Activated CD4-positive, alpha-beta memory T cell treated with anti-CD3 and anti-CD28 coated beads, Interleukin-2, amount 10 ng/mL, durations not matched to agents 7 days and 5 days (primary cell): ENCODE data around the gene TP53I3. TPM values are rescaled to one million over a fixed set of nuclear protein-coding genes. Genes with fewer than 3 reads are reported as not detected.
"Not testable (repeated sequence)": the region's sequence is repeated elsewhere in the genome, so short reads cannot be mapped to it uniquely, and the experiment has no call there.

ENCODE experiments used
- CTCF ChIA-PET: fragments of 350-600 bp; sonication (Branson Sonifier 250); formaldehyde crosslinking; loops from one replicate; lab custom pipeline; 2021; ENCODE audit warnings: antibody characterized with exemption, inconsistent platforms; lab: Charles Lee
- POLR2A ChIA-PET: fragments of 350-600 bp; sonication (Branson Sonifier 250); formaldehyde crosslinking; loops from one replicate; lab custom pipeline; 2021; ENCODE audit warnings: antibody characterized with exemption; lab: Charles Lee
- DNase-seq: peaks from one replicate; pipeline ENCODE4 v3.0.0-alpha.2; 2020
- H3K27ac Mint-ChIP-seq: one replicate; pipeline ENCODE4 v1.8.0; 2021; ENCODE audit warnings: mild to moderate bottlenecking, mixed read lengths
- H3K27me3 Mint-ChIP-seq: one replicate; pipeline ENCODE4 v1.8.0; 2021; ENCODE audit warnings: mixed read lengths
- H3K36me3 Mint-ChIP-seq: one replicate; pipeline ENCODE4 v1.8.0; 2021; ENCODE audit warnings: low read depth, mixed read lengths
- H3K4me1 Mint-ChIP-seq: one replicate; pipeline ENCODE4 v1.8.0; 2021; ENCODE audit warnings: mixed read lengths
- H3K4me3 Mint-ChIP-seq: one replicate; pipeline ENCODE4 v1.8.0; 2021; ENCODE audit warnings: mild to moderate bottlenecking, mixed read lengths
- H3K9me3 Mint-ChIP-seq: one replicate; pipeline ENCODE4 v1.8.0; 2021; ENCODE audit warnings: mixed read lengths
- total RNA-seq, 2 experiments: library from RNA; stranded (reverse); gene quantifications; one replicate each; pipeline ENCODE4 v1.2.3, GENCODE V29; 2021

The TP53I3 gene
- total RNA-seq, 2 experiments from 2014 or later, result 2.7 to 2.9 TPM

- POLR2A ChIA-PET, result no interaction called here
- H3K4me1 Mint-ChIP-seq, result no peaks in the 10 kb centered on the region
These were observed 26.1 kb upstream of the TP53I3 start for GRCh38 chr2:24110660-24111303.

DNA sequence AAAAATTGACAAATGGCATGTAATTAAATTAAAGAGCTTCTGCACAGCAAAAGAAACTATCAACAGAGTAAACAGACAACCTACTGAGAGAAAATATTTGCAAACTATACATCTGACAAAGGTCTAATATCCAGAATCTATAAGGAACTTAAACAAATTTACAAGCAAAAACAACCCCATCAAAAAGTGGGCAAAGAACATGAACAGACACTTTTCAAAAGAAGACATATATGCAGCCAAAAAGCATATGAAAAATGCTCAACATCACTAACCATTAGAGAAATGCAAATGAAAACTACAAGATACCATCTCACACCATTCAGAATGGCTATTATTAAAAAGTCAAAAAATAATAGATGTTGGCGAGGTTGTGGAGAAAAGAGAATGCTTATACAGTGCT is 24.8 kb upstream of the TP53I3 start:
- CTCF ChIA-PET, H3K27ac Mint-ChIP-seq: not testable (repeated sequence)

More at GRCh38 chr2:24110660-24111303, 26.1 kb upstream of the TP53I3 start:
- no peaks in the 10 kb centered on the region for H3K36me3 Mint-ChIP-seq
- H3K9me3 Mint-ChIP-seq, result peaks cover 22% of the 10 kb centered on the region
- no peak for DNase-seq
- H3K4me3 Mint-ChIP-seq, result no peak overlapping the region
- CTCF ChIA-PET, result interaction anchor here (1.4 kb wide), 1 partner anchor 10 kb away, joined by 4 read pairs; no protein-coding TSS in a partner anchor
- H3K27me3 Mint-ChIP-seq, result peaks cover 9% of the 10 kb centered on the region
- no peak overlapping the region for H3K27ac Mint-ChIP-seq

DNA sequence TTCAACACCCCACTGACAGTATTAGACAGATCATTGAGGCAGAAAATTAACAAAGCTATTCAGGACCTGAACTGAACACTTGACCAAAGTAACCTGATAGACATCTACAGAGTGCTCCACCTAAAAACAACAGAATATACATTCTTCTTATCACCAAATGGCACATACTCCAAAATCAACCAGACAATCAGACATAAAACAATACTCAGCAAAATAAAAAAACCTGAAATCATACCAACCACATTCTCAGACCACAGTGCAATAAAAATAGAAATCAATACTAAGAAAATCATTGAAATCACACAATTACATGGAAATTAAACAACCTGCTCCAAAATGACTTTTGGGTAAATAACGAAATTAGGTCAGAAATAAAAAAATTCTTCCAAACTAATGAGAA is 22.7 kb upstream of the TP53I3 start:
- POLR2A ChIA-PET, result no interaction called here
- peaks cover 22% of the 10 kb centered on the region for H3K9me3 Mint-ChIP-seq
- no peak overlapping the region for H3K4me3 Mint-ChIP-seq
- no peak overlapping the region for H3K27ac Mint-ChIP-seq
- no peaks in the 10 kb centered on the region for H3K4me1 Mint-ChIP-seq
- no peaks in the 10 kb centered on the region for H3K36me3 Mint-ChIP-seq
- peaks cover 9% of the 10 kb centered on the region for H3K27me3 Mint-ChIP-seq
- DNase-seq, result no peak
- CTCF ChIA-PET, result interaction anchor here (1.0 kb wide), 1 partner anchor 23 kb away, joined by 3 read pairs; the partner anchor contains the start of gene TP53I3

More for the DNA sequence above, 24.8 kb upstream of the TP53I3 start:
- H3K4me1 Mint-ChIP-seq, H3K27me3 Mint-ChIP-seq, H3K4me3 Mint-ChIP-seq, H3K36me3 Mint-ChIP-seq, POLR2A ChIA-PET, DNase-seq: not testable (repeated sequence)
- peaks cover 22% of the 10 kb centered on the region for H3K9me3 Mint-ChIP-seq

DNA sequence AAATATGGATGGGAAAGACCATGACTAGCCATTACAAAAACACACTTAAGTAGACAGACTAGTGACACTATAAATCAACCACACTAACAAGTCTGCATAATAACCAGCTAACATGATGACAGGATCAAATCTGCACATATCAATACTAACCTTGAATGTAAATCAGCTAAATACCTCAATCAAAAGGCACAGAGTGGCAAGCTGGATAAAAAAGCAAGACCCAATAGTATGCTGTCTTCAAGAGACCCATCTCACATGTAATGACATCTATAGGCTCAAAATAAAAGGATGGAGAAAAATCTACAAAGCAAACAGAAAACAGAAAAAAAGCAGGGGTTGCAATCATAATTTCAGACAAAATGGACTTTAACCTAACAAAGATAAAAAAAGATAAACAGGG is 22.2 kb upstream of the TP53I3 start:
- Mint-ChIP-seq H3K4me1 (no peaks in the 10 kb centered on the region), H3K4me3 (no peak overlapping the region), H3K27me3 (peaks cover 9% of the 10 kb centered on the region), H3K27ac (no peak overlapping the region), H3K9me3 (peaks cover 22% of the 10 kb centered on the region), H3K36me3 (no peaks in the 10 kb centered on the region)
- POLR2A ChIA-PET, result no interaction called here
- CTCF ChIA-PET, result interaction anchor here (1.0 kb wide), 1 partner anchor 22 kb away, joined by 3 read pairs; the partner anchor contains the start of gene TP53I3
- DNase-seq, result no peak

DNA sequence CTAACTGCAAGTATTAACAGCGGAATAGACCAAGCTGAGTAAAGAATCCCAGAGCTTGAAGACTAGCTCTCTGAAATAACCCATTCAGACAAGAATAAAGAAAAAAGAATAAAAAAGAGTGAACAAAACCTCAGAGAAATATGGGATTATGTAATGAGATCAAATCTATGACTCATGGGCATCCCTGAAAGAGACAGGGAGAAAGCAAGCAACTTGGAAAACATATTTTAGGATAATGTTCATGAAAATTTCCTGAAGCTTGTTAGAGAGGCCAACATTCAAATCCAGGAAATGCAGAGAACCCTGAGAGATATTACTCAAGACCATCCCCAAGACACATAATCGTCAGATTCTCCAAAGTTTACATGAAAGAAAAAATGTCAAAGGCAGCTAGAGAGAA is 21.2 kb upstream of the TP53I3 start:
- Mint-ChIP-seq H3K36me3 (no peaks in the 10 kb centered on the region), H3K27ac (no peak overlapping the region), H3K27me3 (peaks cover 9% of the 10 kb centered on the region), H3K9me3 (peaks cover 22% of the 10 kb centered on the region), H3K4me3 (no peak overlapping the region), H3K4me1 (no peaks in the 10 kb centered on the region)
- POLR2A ChIA-PET, result no interaction called here
- CTCF ChIA-PET, result interaction anchor here (0.7 kb wide), 1 partner anchor 511 kb away, joined by 4 read pairs; no protein-coding TSS in a partner anchor
- DNase-seq, result no peak

DNA sequence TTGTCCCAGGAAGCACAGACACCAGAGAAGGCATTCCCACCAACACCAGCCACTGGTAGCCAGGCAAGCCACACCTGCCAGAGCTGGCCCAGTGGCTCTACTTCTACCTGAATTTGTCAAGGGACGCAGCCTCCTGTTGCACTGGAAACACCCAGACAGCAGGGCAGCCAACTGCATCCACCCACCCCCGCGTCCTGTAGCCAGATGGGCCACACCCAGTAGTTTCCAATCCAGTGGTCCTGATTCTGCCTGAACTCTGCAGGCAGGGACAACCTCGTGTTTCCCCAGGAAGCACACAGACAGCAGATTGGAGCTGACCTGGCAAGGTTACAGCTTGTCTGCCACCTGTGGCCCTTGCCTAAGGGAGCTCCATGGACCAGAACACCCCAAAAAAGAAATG is 20.3 kb upstream of the TP53I3 start:
- Mint-ChIP-seq H3K27me3 (peaks cover 9% of the 10 kb centered on the region), H3K27ac (no peak overlapping the region), H3K36me3 (peaks cover 5% of the 10 kb centered on the region), H3K4me1 (no peaks in the 10 kb centered on the region), H3K4me3 (no peak overlapping the region), H3K9me3 (peaks cover 22% of the 10 kb centered on the region)
- CTCF ChIA-PET, result interaction anchor here (1.3 kb wide), 1 partner anchor 21 kb away, joined by 7 read pairs; the partner anchor contains the start of gene TP53I3
- POLR2A ChIA-PET, result interaction anchor here (0.8 kb wide), 1 partner anchor 20 kb away, joined by 3 read pairs; no protein-coding TSS in a partner anchor
- DNase-seq, result no peak

GRCh38 chr2:24104110-24104650 is 19.5 kb upstream of the TP53I3 start:
- Mint-ChIP-seq H3K4me1 (no peaks in the 10 kb centered on the region), H3K9me3 (peaks cover 21% of the 10 kb centered on the region), H3K27ac (no peak overlapping the region), H3K27me3 (peaks cover 9% of the 10 kb centered on the region), H3K36me3 (peaks cover 5% of the 10 kb centered on the region), H3K4me3 (no peak overlapping the region)
- ChIA-PET POLR2A (no interaction called here), CTCF (interaction anchor here (1.3 kb wide), 1 partner anchor 20 kb away, joined by 7 read pairs; the partner anchor contains the start of gene TP53I3)
- no peak for DNase-seq

DNA sequence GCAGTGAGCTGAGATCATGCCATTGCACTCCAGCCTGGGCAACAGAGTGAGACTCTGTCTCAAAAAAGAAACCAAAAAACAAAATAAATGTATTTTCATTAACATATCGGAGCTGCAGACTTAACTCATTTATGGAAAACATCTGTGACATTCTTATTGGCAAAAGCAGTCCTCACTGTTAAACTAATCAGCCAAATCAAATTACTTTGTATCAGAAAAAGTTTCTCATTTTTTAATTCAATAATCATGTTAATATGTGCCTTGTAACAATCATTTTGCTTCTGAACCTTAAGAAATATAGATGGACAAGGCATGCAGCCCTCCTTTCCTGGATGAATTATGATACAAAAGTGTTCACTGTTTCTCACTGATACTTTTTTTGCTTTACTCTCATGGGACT is 18.0 kb upstream of the TP53I3 start:
- ChIA-PET POLR2A (no interaction called here), CTCF (interaction anchor here (0.6 to 1.2 kb wide), 2 partner anchors 18 to 248 kb away, joined by 3 to 6 read pairs; partner anchors contain the start of gene TP53I3)
- Mint-ChIP-seq H3K36me3 (peaks cover 5% of the 10 kb centered on the region), H3K9me3 (peaks cover 13% of the 10 kb centered on the region), H3K4me1 (no peaks in the 10 kb centered on the region), H3K4me3 (no peak overlapping the region), H3K27ac (no peak overlapping the region), H3K27me3 (peaks cover 9% of the 10 kb centered on the region)
- no peak for DNase-seq

- Mint-ChIP-seq H3K9me3 (peaks cover 8% of the 10 kb centered on the region), H3K4me1 (no peaks in the 10 kb centered on the region), H3K27me3 (peaks cover 5% of the 10 kb centered on the region), H3K4me3 (no peak overlapping the region), H3K36me3 (peaks cover 7% of the 10 kb centered on the region), H3K27ac (no peak overlapping the region)
- ChIA-PET POLR2A (no interaction called here), CTCF (interaction anchor here (0.8 to 1.2 kb wide), 2 partner anchors 17 to 175 kb away, joined by 5 to 6 read pairs; partner anchors contain the start of genes ATAD2B and TP53I3)
- no peak for DNase-seq
These were observed 17.4 kb upstream of the TP53I3 start for GRCh38 chr2:24101992-24102391.

DNA sequence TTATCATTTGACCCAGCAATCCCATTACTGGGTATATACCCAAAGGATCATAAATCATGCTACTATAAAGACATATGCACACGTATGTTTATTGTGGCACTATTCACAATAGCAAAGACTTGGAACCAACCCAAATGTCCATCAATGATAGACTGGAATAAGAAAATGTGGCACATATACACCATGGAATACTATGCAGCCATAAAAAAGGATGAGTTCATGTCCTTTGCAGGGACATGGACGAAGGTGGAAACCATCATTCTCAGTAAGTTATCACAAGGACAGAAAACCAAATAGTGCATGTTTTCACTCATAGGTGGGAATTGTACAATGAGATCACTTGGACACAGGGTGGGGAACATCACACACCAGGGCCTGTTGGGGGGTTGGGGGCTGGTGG is 16.1 kb upstream of the TP53I3 start:
- H3K9me3 Mint-ChIP-seq, H3K4me1 Mint-ChIP-seq, DNase-seq, H3K27ac Mint-ChIP-seq, H3K27me3 Mint-ChIP-seq, H3K4me3 Mint-ChIP-seq, CTCF ChIA-PET, POLR2A ChIA-PET: not testable (repeated sequence)
- H3K36me3 Mint-ChIP-seq, result peaks cover 12% of the 10 kb centered on the region

- DNase-seq, H3K4me1 Mint-ChIP-seq, POLR2A ChIA-PET, H3K27me3 Mint-ChIP-seq, H3K4me3 Mint-ChIP-seq, H3K27ac Mint-ChIP-seq, H3K9me3 Mint-ChIP-seq: not testable (repeated sequence)
- CTCF ChIA-PET, result interaction anchor here (0.8 to 1.8 kb wide), 3 partner anchors 10 to 66 kb away, joined by 3 to 4 read pairs (median 3); partner anchors contain the start of gene TP53I3
- H3K36me3 Mint-ChIP-seq, result peaks cover 12% of the 10 kb centered on the region
These were observed 10.6 kb upstream of the TP53I3 start for GRCh38 chr2:24095171-24095677.

GRCh38 chr2:24093270-24093669 is 8.6 kb upstream of the TP53I3 start:
- H3K27ac Mint-ChIP-seq, CTCF ChIA-PET, H3K4me3 Mint-ChIP-seq, H3K27me3 Mint-ChIP-seq, H3K9me3 Mint-ChIP-seq, POLR2A ChIA-PET, DNase-seq, H3K4me1 Mint-ChIP-seq: not testable (repeated sequence)
- H3K36me3 Mint-ChIP-seq, result peaks cover 11% of the 10 kb centered on the region

DNA sequence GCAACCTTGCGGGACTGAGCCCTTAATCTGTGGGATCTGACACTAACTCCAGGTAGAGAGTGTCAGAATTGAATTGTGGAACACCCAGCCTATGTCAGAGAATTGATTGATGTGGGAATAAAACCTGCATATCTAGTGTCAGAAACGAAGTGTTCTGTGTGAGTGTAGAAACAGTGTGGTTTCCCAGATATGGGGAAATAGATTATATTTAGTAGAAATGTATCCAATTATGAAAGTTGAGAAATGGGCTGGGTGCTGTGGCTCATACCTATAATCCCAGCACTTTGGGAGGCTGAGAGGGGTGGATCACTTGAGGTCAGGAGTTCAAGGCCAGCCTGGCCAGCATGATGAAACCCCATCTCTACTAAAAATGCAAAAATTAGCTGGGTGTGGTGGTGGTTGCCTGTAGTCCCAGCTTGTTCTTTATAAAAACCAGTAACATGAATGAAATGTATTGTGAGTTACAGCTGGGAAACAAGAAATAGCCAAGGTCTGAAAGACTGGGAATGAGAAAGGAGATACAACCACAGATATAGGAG is 4.3 kb upstream of the TP53I3 start:
- ChIA-PET POLR2A (no interaction called here), CTCF (no interaction called here)
- no peaks in the 10 kb centered on the region for H3K27me3 Mint-ChIP-seq
- no peak overlapping the region for H3K27ac Mint-ChIP-seq
- no peaks in the 10 kb centered on the region for H3K36me3 Mint-ChIP-seq
- H3K9me3 Mint-ChIP-seq, result no peaks in the 10 kb centered on the region
- no peak for DNase-seq
- peaks cover 11% of the 10 kb centered on the region for H3K4me1 Mint-ChIP-seq
- H3K4me3 Mint-ChIP-seq, result no peak overlapping the region
